Measurements from ENCODE around the gene TTLL9.

GRCh38 chr20:31953556-31954148, 83.2 kb downstream of the TTLL9 start:
- TF ChIP-seq, protein P1, sequence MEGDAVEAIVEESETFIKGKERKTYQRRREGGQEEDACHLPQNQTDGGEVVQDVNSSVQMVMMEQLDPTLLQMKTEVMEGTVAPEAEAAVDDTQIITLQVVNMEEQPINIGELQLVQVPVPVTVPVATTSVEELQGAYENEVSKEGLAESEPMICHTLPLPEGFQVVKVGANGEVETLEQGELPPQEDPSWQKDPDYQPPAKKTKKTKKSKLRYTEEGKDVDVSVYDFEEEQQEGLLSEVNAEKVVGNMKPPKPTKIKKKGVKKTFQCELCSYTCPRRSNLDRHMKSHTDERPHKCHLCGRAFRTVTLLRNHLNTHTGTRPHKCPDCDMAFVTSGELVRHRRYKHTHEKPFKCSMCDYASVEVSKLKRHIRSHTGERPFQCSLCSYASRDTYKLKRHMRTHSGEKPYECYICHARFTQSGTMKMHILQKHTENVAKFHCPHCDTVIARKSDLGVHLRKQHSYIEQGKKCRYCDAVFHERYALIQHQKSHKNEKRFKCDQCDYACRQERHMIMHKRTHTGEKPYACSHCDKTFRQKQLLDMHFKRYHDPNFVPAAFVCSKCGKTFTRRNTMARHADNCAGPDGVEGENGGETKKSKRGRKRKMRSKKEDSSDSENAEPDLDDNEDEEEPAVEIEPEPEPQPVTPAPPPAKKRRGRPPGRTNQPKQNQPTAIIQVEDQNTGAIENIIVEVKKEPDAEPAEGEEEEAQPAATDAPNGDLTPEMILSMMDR (IDR thresholded peaks at IDR 0.05) = no peak
- no peak for TF ChIP-seq POLR2A (IDR thresholded peaks at IDR 0.05)
